ENCODE data around the gene CLUH.

DNA sequence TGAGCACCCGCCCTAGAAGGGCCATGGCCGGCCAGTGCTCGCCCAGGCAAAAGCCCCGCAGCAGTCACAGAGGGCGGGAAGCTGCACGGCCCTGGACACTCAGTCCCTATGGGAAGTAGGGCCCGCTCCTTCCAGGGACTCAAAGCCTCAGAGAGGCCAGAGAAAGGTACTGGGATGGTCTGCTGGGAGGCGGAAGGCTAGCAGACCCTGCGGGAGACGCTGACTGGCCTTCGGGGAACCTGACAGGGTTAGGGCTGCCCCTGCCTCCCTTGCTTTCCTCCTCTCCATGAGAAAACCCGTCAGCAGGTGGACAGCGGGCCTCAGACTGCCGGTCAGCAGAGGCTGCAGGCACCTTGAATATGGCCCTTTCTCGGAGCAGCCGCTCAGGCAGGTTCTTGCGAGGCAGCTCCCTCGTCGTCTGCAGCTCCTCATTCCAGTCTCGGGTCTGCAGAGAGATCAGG lies 11.5 kb downstream of the CLUH start:
- TF ChIP-seq, protein P1, sequence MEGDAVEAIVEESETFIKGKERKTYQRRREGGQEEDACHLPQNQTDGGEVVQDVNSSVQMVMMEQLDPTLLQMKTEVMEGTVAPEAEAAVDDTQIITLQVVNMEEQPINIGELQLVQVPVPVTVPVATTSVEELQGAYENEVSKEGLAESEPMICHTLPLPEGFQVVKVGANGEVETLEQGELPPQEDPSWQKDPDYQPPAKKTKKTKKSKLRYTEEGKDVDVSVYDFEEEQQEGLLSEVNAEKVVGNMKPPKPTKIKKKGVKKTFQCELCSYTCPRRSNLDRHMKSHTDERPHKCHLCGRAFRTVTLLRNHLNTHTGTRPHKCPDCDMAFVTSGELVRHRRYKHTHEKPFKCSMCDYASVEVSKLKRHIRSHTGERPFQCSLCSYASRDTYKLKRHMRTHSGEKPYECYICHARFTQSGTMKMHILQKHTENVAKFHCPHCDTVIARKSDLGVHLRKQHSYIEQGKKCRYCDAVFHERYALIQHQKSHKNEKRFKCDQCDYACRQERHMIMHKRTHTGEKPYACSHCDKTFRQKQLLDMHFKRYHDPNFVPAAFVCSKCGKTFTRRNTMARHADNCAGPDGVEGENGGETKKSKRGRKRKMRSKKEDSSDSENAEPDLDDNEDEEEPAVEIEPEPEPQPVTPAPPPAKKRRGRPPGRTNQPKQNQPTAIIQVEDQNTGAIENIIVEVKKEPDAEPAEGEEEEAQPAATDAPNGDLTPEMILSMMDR (IDR thresholded peaks at IDR 0.05), result no peak
- TF ChIP-seq POLR2A (IDR thresholded peaks at IDR 0.05), result no peak

All from right lobe of liver (tissue), 4 donors.